Measurements from ENCODE around the gene ICOSLG.
"Not testable (repeated sequence)": the region's sequence is repeated elsewhere in the genome, so short reads cannot be mapped to it uniquely, and the experiment has no call there.

GRCh38 chr21:44211978-44212377 lies 28.8 kb downstream of the ICOSLG start:
- not testable (repeated sequence) for TF ChIP-seq NR3C1 (CRISPR knock-in tag; conservative IDR thresholded peaks at IDR 0.05; ENCODE audit: low read depth); ZMAT4 (CRISPR knock-in tag; IDR thresholded peaks at IDR 0.05); CTCF (IDR thresholded peaks at IDR 0.05); MAX (CRISPR knock-in tag; IDR thresholded peaks at IDR 0.05); ZBTB21 (CRISPR knock-in tag; IDR thresholded peaks at IDR 0.05; ENCODE audit: borderline replicate concordance); ZNF232 (CRISPR knock-in tag; IDR thresholded peaks at IDR 0.05); FOXP4 (CRISPR knock-in tag; IDR thresholded peaks at IDR 0.05); AFF4 (CRISPR knock-in tag; IDR thresholded peaks at IDR 0.05; ENCODE audit: borderline replicate concordance); USF1 (CRISPR knock-in tag; IDR thresholded peaks at IDR 0.05); ZNF263 (CRISPR knock-in tag; IDR thresholded peaks at IDR 0.05; ENCODE audit: low read depth)

Measured in WTC11 (cell line).